Measurements from ENCODE around the gene EXOSC5. TPM values are rescaled to one million over a fixed set of nuclear protein-coding genes. Genes with fewer than 3 reads are reported as not detected.
A peak's percentile ranks its signal among the peaks of the same experiment; 100 is the strongest.

Gene EXOSC5
- total RNA-seq, 2 experiments from 2014 or later: 40.0 to 55.8 TPM

DNA sequence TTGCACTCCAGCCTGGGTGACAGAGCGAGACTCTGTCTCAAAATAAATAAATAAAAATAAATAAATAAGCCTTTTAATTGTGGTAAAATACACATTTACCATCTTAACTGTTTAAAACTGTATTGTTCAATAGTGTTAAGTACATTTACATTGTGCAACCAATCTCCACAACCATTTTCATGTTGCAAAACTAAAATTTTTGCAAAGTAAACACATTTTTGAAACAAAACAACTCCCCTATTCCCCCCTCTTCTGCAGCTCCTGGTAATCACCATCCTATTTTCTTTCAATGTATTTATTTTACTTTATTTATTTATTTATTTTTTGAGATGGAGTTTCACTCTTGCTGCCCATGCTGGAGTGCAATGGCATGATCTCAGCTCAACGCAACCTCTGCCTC lies 27.4 kb downstream of the EXOSC5 start:
- Histone ChIP-seq H3K4me2 (ENCODE audit: low read length) (no peak overlapping the region), H3K4me1 (ENCODE audit: insufficient read depth, low read length, poor library complexity, severe bottlenecking) (peaks cover 4% of the 10 kb centered on the region), H2AFZ (ENCODE audit: low read length) (no peak overlapping the region), H3K79me2 (ENCODE audit: insufficient read depth, low read depth, low read length) (peaks cover 11% of the 10 kb centered on the region; the same call in 1 of the 2 replicates), H3K9me3 (ENCODE audit: low read length) (no peaks in the 10 kb centered on the region), H4K20me1 (ENCODE audit: insufficient read depth, low read length) (no peaks in the 10 kb centered on the region), H3K27ac (ENCODE audit: low read depth, low read length, poor library complexity, severe bottlenecking) (no peak overlapping the region), H3K4me3 (ENCODE audit: low read depth, low read length, poor library complexity, severe bottlenecking) (no peak overlapping the region), H3K9me2 (ENCODE audit: insufficient read depth, low read length) (no peaks in the 10 kb centered on the region), H3K36me3 (ENCODE audit: insufficient read depth, low read length) (no peaks in the 10 kb centered on the region)
- intact Hi-C loops (cut with micrococcal nuclease; ENCODE audit: unreplicated experiment): no loop called here
- ChIA-PET CTCF (ENCODE audit: unreplicated experiment) (no interaction called here), POLR2A (interaction anchor here (0.6 kb wide), 1 partner anchor 18 kb away, joined by 3 read pairs; no protein-coding TSS in a partner anchor)
- no TSS peak for BruUV-seq (replicated peaks)
- TF ChIP-seq, protein P1, sequence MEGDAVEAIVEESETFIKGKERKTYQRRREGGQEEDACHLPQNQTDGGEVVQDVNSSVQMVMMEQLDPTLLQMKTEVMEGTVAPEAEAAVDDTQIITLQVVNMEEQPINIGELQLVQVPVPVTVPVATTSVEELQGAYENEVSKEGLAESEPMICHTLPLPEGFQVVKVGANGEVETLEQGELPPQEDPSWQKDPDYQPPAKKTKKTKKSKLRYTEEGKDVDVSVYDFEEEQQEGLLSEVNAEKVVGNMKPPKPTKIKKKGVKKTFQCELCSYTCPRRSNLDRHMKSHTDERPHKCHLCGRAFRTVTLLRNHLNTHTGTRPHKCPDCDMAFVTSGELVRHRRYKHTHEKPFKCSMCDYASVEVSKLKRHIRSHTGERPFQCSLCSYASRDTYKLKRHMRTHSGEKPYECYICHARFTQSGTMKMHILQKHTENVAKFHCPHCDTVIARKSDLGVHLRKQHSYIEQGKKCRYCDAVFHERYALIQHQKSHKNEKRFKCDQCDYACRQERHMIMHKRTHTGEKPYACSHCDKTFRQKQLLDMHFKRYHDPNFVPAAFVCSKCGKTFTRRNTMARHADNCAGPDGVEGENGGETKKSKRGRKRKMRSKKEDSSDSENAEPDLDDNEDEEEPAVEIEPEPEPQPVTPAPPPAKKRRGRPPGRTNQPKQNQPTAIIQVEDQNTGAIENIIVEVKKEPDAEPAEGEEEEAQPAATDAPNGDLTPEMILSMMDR (conservative IDR thresholded peaks at IDR 0.05; ENCODE audit: low read length): no peak
- no peak for TF ChIP-seq EZH2phosphoT487 (IDR thresholded peaks at IDR 0.05; ENCODE audit: borderline replicate concordance, low read depth, low read length)
- DNase-seq (ENCODE audit: low spot score): no peak

GRCh38 chr19:41367848-41368301 lies 29.3 kb downstream of the EXOSC5 start:
- H3K9me3 ChIP-seq (ENCODE audit: low read length): no peaks in the 10 kb centered on the region
- ChIA-PET POLR2A (interaction anchor here (1.0 kb wide), 1 partner anchor 70 kb away, joined by 4 read pairs; no protein-coding TSS in a partner anchor), CTCF (ENCODE audit: unreplicated experiment) (no interaction called here)
- TF ChIP-seq, protein P1 (conservative IDR thresholded peaks at IDR 0.05; ENCODE audit: low read length): no peak
- no peak for TF ChIP-seq EZH2phosphoT487 (IDR thresholded peaks at IDR 0.05; ENCODE audit: borderline replicate concordance, low read depth, low read length)
- BruUV-seq (replicated peaks): no TSS peak
- H3K27ac ChIP-seq (ENCODE audit: low read depth, low read length, poor library complexity, severe bottlenecking): no peak overlapping the region
- H3K4me2 ChIP-seq (ENCODE audit: low read length): no peak overlapping the region
- H3K4me1 ChIP-seq (ENCODE audit: insufficient read depth, low read length, poor library complexity, severe bottlenecking): peaks cover 10% of the 10 kb centered on the region
- intact Hi-C loops (cut with micrococcal nuclease; ENCODE audit: unreplicated experiment): no loop called here
- DNase-seq (ENCODE audit: low spot score): no peak
- H2AFZ ChIP-seq (ENCODE audit: low read length): no peak overlapping the region
- H3K9me2 ChIP-seq (ENCODE audit: insufficient read depth, low read length): no peaks in the 10 kb centered on the region
- H3K79me2 ChIP-seq (ENCODE audit: insufficient read depth, low read depth, low read length): peaks cover 16% of the 10 kb centered on the region; the same call in 1 of the 2 replicates
- H3K4me3 ChIP-seq (ENCODE audit: low read depth, low read length, poor library complexity, severe bottlenecking): no peak overlapping the region
- no peaks in the 10 kb centered on the region for H4K20me1 ChIP-seq (ENCODE audit: insufficient read depth, low read length)
- no peaks in the 10 kb centered on the region for H3K36me3 ChIP-seq (ENCODE audit: insufficient read depth, low read length)

DNA sequence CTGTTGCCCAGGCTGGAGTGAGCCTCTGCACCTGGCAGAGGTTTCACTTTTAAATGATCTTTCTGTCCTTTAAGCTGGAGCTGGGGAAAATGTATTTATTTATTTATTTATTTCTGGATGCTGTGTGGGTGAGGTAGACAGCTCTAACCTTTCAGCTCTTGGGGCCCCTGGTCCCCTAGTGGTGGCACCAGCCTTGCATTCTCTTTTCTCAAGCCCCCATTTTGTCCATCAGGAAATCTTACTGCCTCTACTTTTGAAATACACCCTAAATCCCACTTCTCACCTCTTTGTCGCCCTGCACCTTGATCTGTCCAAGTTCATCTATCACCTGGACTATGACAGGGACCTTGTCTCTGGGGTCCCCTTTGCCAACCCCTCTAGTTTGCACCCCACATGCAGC lies 31.1 kb downstream of the EXOSC5 start:
- intact Hi-C loops (cut with micrococcal nuclease; ENCODE audit: unreplicated experiment): no loop called here

More for the DNA sequence above, 31.1 kb downstream of the EXOSC5 start:
- Histone ChIP-seq H3K4me3 (ENCODE audit: low read depth, low read length, poor library complexity, severe bottlenecking) (no peak overlapping the region), H2AFZ (ENCODE audit: low read length) (no peak overlapping the region), H3K36me3 (ENCODE audit: insufficient read depth, low read length) (no peaks in the 10 kb centered on the region), H3K9me3 (ENCODE audit: low read length) (no peaks in the 10 kb centered on the region), H4K20me1 (ENCODE audit: insufficient read depth, low read length) (no peaks in the 10 kb centered on the region), H3K79me2 (ENCODE audit: insufficient read depth, low read depth, low read length) (peaks cover 16% of the 10 kb centered on the region; the same call in 1 of the 2 replicates), H3K27ac (ENCODE audit: low read depth, low read length, poor library complexity, severe bottlenecking) (no peak overlapping the region), H3K4me2 (ENCODE audit: low read length) (no peak overlapping the region), H3K4me1 (ENCODE audit: insufficient read depth, low read length, poor library complexity, severe bottlenecking) (peaks cover 10% of the 10 kb centered on the region), H3K9me2 (ENCODE audit: insufficient read depth, low read length) (no peaks in the 10 kb centered on the region)
- peak; percentile 34 for DNase-seq (ENCODE audit: low spot score)
- BruUV-seq (replicated peaks): no TSS peak
- TF ChIP-seq EZH2phosphoT487 (IDR thresholded peaks at IDR 0.05; ENCODE audit: borderline replicate concordance, low read depth, low read length): no peak
- TF ChIP-seq, protein P1 (conservative IDR thresholded peaks at IDR 0.05; ENCODE audit: low read length): peak; percentile 63
- ChIA-PET CTCF (ENCODE audit: unreplicated experiment) (no interaction called here), POLR2A (interaction anchor here (0.6 to 1.4 kb wide), 2 partner anchors 39 to 164 kb away, joined by 3 to 4 read pairs; no protein-coding TSS in a partner anchor)
